NCI-H2196 (cell line): ENCODE data around the gene QSOX2.

Experiments used
- DNase-seq: peaks from one replicate; lab custom pipeline; 2025; ENCODE audit not compliant: unreplicated experiment; lab: John Stamatoyannopoulos, UW

Gene QSOX2, protein sequence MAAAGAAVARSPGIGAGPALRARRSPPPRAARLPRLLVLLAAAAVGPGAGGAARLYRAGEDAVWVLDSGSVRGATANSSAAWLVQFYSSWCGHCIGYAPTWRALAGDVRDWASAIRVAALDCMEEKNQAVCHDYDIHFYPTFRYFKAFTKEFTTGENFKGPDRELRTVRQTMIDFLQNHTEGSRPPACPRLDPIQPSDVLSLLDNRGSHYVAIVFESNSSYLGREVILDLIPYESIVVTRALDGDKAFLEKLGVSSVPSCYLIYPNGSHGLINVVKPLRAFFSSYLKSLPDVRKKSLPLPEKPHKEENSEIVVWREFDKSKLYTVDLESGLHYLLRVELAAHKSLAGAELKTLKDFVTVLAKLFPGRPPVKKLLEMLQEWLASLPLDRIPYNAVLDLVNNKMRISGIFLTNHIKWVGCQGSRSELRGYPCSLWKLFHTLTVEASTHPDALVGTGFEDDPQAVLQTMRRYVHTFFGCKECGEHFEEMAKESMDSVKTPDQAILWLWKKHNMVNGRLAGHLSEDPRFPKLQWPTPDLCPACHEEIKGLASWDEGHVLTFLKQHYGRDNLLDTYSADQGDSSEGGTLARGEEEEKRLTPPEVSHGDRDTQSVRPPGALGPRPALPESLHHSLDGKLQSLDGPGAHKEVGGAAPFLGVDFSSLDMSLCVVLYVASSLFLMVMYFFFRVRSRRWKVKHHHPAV

GRCh38 chr9:136245219-136246150 lies at the start of gene QSOX2:
QSOX2 (minus strand) TSS chr9:136245812; CDS start chr9:136245803, 9 bp downstream.
- DNase-seq = peak; percentile 79

DNA sequence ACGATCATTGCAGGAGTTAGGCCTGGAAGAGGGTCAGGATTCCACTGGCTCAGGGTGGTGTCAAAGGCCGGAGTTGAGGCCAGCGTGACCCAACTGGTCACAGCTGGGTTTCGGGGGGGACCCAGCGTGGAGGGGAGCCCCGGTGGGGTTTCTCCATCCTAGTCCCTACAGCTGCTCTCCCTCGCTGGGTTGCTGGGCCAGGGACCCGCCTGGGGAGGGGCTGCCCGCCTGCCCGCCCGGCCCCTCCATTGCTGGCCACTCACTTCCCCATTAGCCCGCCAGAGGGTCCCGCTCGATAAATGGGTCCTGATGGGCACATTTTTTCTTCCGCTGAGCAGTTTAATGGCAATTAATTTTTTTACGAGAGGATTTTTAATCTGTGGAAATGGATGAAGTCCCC lies 49.4 kb upstream of the QSOX2 start:
- no peak for DNase-seq

- DNase-seq = no peak
These were observed 48.8 kb upstream of the QSOX2 start for GRCh38 chr9:136294437-136294836.

- DNase-seq = no peak
These were observed 48.0 kb upstream of the QSOX2 start for GRCh38 chr9:136293476-136294077.

- no peak for DNase-seq
These were observed 47.2 kb upstream of the QSOX2 start for GRCh38 chr9:136292591-136293448.

DNA sequence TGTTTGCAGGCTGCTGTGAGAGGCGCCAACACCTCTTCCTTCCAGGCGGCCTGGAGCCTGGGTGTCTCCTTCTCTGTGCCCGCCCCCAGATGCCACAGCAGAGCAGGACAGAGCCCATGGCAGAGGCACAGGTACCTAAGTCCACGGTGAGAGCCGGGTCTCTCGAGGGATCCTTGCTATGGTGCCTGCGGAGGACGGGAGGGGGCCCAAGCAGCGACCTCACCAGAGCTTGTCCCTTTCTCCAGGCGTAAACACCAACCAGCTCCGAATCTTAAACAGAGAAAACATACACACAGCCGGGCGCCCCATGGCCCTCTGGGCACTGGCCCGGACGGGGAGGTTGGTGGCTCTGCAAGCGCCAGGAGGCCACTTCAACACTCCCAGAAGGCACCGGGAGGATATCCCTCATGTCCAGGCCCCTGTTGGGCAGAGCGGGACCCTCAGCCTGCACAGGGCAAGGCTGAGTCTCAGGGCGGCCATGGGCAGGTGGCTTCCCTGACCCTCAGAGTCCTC lies 46.5 kb upstream of the QSOX2 start:
- DNase-seq = no peak

GRCh38 chr9:136291306-136292025 lies 45.9 kb upstream of the QSOX2 start:
- peak; percentile 12 for DNase-seq

- DNase-seq = no peak
These were observed 44.9 kb upstream of the QSOX2 start for GRCh38 chr9:136290508-136291000.

GRCh38 chr9:136289651-136290507 lies 44.3 kb upstream of the QSOX2 start:
- DNase-seq = no peak

DNA sequence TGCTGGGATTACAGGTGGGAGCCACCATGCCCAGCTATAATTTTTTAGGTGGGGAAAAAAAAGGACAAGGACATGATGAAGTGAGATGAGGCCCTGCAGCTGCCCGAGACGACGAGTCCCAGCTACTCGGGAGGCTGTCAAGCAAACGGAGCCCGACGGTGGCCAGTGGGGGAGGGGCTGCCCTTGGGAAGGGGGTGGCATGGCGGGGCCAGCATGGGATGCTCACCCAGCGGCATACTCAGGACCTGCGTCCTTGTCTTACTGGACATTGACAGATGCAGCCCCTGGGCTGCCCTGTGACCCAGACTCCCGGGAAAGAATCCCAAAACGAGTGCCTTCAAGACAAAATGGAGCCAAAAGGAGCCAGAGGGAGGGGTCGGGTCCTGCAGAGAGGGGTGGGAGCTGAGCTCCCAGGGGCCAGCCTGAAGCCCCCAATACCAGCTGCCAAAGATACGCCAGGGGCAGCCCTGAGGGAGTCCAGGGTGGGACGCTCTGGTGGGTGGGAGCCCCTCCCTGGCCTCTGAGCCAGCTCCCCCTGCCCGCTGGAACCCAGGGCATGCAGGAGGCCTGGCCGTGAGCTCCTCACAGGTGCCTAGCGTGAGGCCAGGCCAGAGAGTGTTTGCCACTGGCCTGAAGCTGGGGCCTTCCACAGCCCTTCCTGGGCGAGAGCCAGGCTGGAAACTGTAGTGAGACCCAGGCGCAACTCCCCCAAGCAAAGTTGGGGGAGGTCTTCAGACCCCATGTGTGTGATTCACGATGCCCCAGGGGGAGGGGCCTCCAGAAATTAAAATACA lies 42.5 kb upstream of the QSOX2 start:
- no peak for DNase-seq

GRCh38 chr9:136286987-136287379 lies 41.4 kb upstream of the QSOX2 start:
- DNase-seq = no peak

DNA sequence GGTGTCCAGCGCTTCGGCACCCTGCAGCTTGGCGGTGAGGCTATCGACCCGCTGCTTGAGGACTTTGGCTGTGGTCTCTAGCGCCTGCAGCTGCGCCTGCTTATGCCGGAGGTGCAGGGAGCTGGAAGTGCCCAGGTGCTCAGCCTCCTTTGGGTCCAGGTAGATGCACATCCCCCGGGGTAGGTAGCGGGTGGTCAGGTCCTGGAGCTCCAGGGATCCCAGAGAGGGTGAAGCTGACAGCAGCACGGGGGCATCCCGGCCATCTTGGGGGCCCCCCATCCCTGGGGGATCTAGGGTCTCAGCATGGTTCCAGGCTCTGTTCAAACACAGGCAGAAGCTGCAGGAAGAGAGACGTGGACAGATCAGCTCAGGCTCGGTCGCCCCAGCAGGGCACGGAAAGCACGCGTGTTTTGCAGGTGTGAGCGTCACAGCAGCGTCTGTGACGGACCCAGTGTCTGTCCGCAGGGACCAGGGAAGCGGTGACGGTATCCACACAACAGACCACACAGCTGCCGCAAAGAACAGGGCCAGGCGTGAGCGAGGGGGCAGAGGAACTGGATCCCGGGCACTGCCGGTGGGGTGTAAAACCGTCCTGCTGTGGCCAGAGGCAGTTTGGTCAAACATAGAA lies 40.9 kb upstream of the QSOX2 start:
- no peak for DNase-seq

DNA sequence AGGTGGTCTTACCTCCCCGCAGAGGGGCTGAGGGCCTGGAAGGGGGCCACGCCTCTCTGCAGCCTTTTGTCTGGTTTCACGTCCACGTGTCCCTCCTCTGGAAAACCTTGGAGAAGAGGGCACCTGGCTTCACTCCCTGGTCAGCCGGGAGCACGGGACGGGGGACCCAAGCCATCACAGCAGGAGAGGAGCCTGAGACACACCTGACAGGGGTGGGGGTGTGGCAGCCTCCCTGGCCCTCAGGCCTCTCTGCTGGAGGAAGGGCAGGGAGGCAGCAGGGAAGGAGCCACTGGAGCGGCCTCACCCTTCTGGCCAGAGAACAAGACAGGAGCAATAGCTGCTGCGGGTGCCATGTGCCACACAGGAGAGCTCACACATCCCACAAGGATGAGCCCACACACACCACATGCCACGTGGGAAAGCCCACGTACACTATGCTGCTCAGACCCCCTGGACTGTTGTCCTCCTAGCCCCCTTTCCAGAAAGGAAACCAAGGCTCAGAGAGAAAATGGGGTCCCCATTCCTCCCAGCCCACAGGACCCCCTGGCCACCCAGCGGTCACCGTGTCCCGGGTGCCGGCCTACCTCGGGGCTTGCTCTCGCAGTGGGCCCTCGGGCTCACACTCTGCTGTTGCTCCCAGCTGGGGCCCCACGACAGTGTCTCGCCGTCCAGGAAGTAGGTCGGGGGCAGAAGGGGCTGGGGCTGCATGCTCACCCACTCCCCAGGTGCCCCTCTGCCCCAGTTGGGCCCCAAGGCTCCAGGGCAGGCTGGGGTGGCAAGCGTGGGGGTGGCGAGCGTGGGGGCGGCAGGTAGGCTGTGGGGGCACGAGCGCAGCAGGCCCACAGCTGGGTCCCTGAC lies 40.1 kb upstream of the QSOX2 start:
- no peak for DNase-seq

DNA sequence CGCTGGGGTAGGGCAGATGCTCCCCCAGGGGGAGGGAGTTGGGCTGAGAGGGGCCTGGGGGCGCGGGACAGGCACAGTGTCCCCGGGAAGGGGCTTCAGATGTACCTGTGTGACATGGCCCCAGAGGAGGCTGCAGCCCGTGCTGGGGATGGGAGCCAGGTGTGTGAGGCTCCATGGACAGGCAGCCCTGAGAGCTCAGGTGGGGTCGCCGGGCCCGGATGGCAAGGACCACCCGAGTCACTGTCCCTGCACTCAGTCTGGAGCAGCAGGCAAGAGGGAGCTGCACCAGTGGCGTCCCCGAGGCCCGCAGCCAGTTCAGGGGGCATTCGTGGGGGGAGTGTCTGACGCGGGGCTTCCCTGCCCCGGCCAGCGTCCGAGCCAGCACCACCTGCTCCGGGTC lies 39.3 kb upstream of the QSOX2 start:
- no peak for DNase-seq

DNA sequence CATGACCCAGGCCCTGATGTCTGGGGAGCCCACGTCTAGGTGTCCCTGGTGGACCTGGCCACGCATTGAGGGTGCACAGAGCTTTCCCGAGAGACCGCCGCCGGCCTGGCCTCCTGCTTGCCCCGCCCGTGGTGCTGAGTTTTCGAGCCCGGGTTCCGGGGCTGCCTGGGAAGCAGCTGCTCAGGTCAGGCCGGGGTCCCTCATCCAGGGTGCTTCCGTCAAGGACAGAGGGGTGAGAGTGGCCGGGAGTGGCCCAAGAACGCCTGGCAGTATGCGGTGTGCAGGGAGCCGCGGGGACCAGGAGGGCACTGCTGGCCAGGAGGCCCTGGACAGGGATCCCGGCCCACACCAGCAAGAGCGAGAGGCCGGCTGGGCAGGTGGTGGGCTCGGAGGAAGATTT lies 38.7 kb upstream of the QSOX2 start:
- no peak for DNase-seq
